Adipocyte (in vitro differentiated cells): Measurements from ENCODE around the gene DTD1.

Experiments used
- DNase-seq: peaks from one replicate; pipeline ENCODE4 v3.0.0-alpha.2; 2015; ENCODE audit warnings: low read depth
- H3K27me3 ChIP-seq: replicated peaks from 2 replicates; pipeline ENCODE4 v1.7.0; 2013; ENCODE audit warnings: mild to moderate bottlenecking, low read length, moderate library complexity; ENCODE audit not compliant: control insufficient read depth, insufficient read depth
- H3K36me3 ChIP-seq: 2 replicates; pipeline ENCODE4 v1.7.0; 2013; ENCODE audit warnings: low read length, mild to moderate bottlenecking, moderate library complexity; ENCODE audit not compliant: control insufficient read depth, insufficient read depth, severe bottlenecking
- H3K4me1 ChIP-seq: 2 replicates; pipeline ENCODE4 v1.7.0; 2013; ENCODE audit warnings: mild to moderate bottlenecking, low read length, moderate library complexity; ENCODE audit not compliant: control insufficient read depth, insufficient read depth
- H3K4me3 ChIP-seq: 2 replicates; pipeline ENCODE4 v1.7.0; 2013; ENCODE audit warnings: mild to moderate bottlenecking, low read length, moderate library complexity
- H3K9ac ChIP-seq: 2 replicates; pipeline ENCODE4 v1.7.0; 2013; ENCODE audit warnings: mild to moderate bottlenecking, low read length, moderate library complexity
- H3K9me3 ChIP-seq: 2 replicates; pipeline ENCODE4 v1.7.0; 2013; ENCODE audit warnings: mild to moderate bottlenecking, low read length, moderate library complexity; ENCODE audit not compliant: control insufficient read depth

DTD1 gene

GRCh38 chr20:18729231-18729825, 141.5 kb downstream of the DTD1 start:
- no peaks in the 10 kb centered on the region for H3K27me3 ChIP-seq
- H3K4me1 ChIP-seq = no peaks in the 10 kb centered on the region
- H3K9ac ChIP-seq = no peak overlapping the region
- no peaks in the 10 kb centered on the region for H3K9me3 ChIP-seq
- H3K36me3 ChIP-seq = no peaks in the 10 kb centered on the region
- no peak for DNase-seq
- H3K4me3 ChIP-seq = no peak overlapping the region

GRCh38 chr20:18731940-18732339, 144.1 kb downstream of the DTD1 start:
- no peak overlapping the region for H3K9ac ChIP-seq
- no peaks in the 10 kb centered on the region for H3K4me1 ChIP-seq
- H3K27me3 ChIP-seq = no peaks in the 10 kb centered on the region
- no peak overlapping the region for H3K4me3 ChIP-seq
- H3K9me3 ChIP-seq = no peaks in the 10 kb centered on the region
- no peak for DNase-seq
- H3K36me3 ChIP-seq = no peaks in the 10 kb centered on the region

- H3K27me3 ChIP-seq = no peaks in the 10 kb centered on the region
- no peaks in the 10 kb centered on the region for H3K9me3 ChIP-seq
- peaks cover 18% of the 10 kb centered on the region for H3K4me1 ChIP-seq
- peak; percentile 46 for DNase-seq
- no peak overlapping the region for H3K4me3 ChIP-seq
- H3K9ac ChIP-seq = no peak overlapping the region
- H3K36me3 ChIP-seq = no peaks in the 10 kb centered on the region
Measured at GRCh38 chr20:18734525-18735189, 146.8 kb downstream of the DTD1 start.

DNA sequence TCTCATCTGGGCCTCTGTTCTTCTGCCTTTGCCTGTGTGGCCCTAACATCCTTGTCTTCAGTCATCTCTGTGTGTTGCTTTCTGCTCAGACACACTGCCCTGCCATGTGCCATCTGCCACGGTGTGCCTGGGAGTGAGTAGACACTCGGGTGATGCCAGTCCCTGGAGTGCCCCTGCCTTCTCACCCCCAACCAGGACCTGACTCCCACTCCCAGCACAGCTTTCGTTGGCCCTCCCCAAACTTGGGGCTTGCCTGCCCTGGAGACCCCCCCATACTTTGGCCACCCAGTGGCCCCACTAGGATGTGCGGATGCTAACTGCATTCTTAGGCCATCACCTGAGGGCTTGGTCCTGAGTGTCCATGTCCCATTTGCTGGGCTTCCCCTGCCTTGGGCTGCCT, 149.3 kb downstream of the DTD1 start:
- Histone ChIP-seq H3K27me3 (no peaks in the 10 kb centered on the region), H3K36me3 (no peaks in the 10 kb centered on the region), H3K4me1 (peaks cover 20% of the 10 kb centered on the region), H3K9ac (no peak overlapping the region), H3K9me3 (no peaks in the 10 kb centered on the region), H3K4me3 (no peak overlapping the region)
- no peak for DNase-seq

DNA sequence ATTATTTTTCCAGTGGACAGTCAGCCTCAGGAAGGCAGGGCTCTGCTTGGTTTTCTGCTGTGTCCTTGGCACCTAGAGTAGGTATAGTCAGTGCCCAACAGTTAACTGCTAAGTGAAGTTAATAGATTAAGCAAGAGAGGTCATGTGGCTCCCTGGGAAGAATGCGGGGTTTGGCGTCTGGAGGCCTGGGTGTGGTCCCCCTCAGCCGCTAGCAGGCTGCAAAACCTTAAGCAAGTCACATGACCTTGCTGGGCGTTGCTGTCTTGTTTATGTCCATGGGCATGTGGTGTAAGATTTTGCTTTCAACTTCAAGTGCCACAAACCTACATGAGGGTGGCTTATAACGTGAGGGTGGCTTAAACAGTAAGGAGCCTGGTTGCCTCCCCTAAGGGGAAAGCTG, 150.2 kb downstream of the DTD1 start:
- no peaks in the 10 kb centered on the region for H3K36me3 ChIP-seq
- no peak for DNase-seq

GRCh38 chr20:18738888-18739287, 151.0 kb downstream of the DTD1 start:
- Histone ChIP-seq H3K4me3 (no peak overlapping the region), H3K9me3 (no peaks in the 10 kb centered on the region), H3K36me3 (no peaks in the 10 kb centered on the region), H3K4me1 (peaks cover 20% of the 10 kb centered on the region), H3K9ac (peak overlapping the region; percentile 40), H3K27me3 (no peaks in the 10 kb centered on the region)
- no peak for DNase-seq

More for the DNA sequence above, 150.2 kb downstream of the DTD1 start:
- Histone ChIP-seq H3K27me3 (no peaks in the 10 kb centered on the region), H3K4me3 (no peak overlapping the region), H3K9ac (no peak overlapping the region), H3K9me3 (no peaks in the 10 kb centered on the region), H3K4me1 (peaks cover 20% of the 10 kb centered on the region)

GRCh38 chr20:18739751-18740166, 151.9 kb downstream of the DTD1 start:
- H3K4me3 ChIP-seq = peak overlapping the region; percentile 6

DNA sequence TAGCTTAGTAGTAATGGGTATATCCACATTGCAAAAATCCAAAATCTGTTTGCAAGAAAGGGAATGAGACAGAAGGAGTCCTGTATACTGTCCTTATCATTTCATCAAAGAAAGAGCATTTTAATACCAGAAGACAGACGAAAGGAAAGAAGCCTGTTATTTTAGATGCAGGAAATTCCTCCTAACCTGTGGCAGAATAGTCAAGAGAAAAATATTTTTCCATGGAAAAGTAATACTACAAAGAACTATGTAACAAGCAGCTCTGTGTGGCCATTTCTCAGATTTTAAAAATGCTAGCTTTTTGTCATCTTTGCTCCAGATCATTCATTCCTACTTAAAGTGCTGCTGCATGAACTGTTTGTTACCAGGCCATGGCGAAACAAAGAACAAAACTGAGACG, 152.9 kb downstream of the DTD1 start:
- peaks cover 20% of the 10 kb centered on the region for H3K4me1 ChIP-seq
- DNase-seq = no peak
- H3K27me3 ChIP-seq = no peaks in the 10 kb centered on the region
- no peak overlapping the region for H3K4me3 ChIP-seq
- no peaks in the 10 kb centered on the region for H3K9me3 ChIP-seq
- no peak overlapping the region for H3K9ac ChIP-seq
- H3K36me3 ChIP-seq = peaks cover 9% of the 10 kb centered on the region

More at GRCh38 chr20:18739751-18740166, 151.9 kb downstream of the DTD1 start:
- peaks cover 20% of the 10 kb centered on the region for H3K4me1 ChIP-seq
- H3K27me3 ChIP-seq = no peaks in the 10 kb centered on the region
- no peaks in the 10 kb centered on the region for H3K9me3 ChIP-seq
- H3K36me3 ChIP-seq = peaks cover 2% of the 10 kb centered on the region
- DNase-seq = peak; percentile 72
- H3K9ac ChIP-seq = peak overlapping the region; percentile 8

DNA sequence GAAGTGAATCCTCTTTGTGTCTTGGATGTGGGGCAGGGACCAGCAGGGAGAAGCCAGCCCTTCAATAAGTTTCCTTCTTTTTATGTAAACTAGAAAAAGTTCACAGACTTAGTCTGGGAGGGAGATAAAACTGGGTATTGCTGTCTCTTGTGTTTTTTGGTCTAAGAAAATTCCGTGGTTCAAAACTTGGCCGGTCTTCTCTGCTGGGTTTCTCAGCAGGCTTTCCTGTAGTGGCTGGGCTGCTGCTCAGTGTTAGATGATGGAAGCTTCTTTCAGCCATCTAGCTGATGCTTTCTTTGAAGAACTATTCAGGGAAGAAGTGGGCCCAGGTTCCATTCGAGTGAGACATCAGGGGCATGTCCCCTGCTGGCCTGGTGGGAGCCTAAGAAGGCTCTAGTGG, 155.0 kb downstream of the DTD1 start:
- no peaks in the 10 kb centered on the region for H3K9me3 ChIP-seq
- H3K4me3 ChIP-seq = no peak overlapping the region
- H3K9ac ChIP-seq = no peak overlapping the region
- peaks cover 9% of the 10 kb centered on the region for H3K36me3 ChIP-seq
- DNase-seq = no peak
- H3K27me3 ChIP-seq = no peaks in the 10 kb centered on the region
- H3K4me1 ChIP-seq = peaks cover 18% of the 10 kb centered on the region

GRCh38 chr20:18743665-18744440, 156.0 kb downstream of the DTD1 start:
- DNase-seq = no peak
- no peak overlapping the region for H3K9ac ChIP-seq
- no peaks in the 10 kb centered on the region for H3K27me3 ChIP-seq
- peaks cover 10% of the 10 kb centered on the region for H3K4me1 ChIP-seq
- H3K4me3 ChIP-seq = no peak overlapping the region
- H3K36me3 ChIP-seq = peaks cover 9% of the 10 kb centered on the region
- no peaks in the 10 kb centered on the region for H3K9me3 ChIP-seq

DNA sequence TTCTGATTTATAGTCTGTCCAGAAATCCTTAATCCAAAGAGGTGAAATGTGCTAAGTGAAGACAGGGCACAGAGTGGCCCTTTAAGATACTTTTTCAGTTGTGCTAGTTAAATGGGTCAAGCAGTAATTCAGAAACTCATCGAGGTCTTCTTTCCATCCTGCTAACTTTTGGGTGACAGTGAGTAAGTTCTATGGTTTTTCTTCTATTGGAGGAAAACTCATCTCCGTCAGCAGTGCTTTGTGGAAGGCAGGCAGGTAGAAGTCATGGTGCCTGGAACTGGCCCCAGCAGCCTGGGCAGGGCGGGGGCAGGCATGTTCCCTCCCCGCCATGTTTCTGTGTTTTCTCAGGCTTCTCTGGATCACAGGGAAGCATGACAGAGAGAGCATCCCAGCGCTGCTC, 159.2 kb downstream of the DTD1 start:
- H3K9ac ChIP-seq = no peak overlapping the region
- no peaks in the 10 kb centered on the region for H3K27me3 ChIP-seq
- DNase-seq = no peak
- H3K9me3 ChIP-seq = no peaks in the 10 kb centered on the region
- H3K4me1 ChIP-seq = no peaks in the 10 kb centered on the region
- no peak overlapping the region for H3K4me3 ChIP-seq
- peaks cover 9% of the 10 kb centered on the region for H3K36me3 ChIP-seq
